Measurements from ENCODE around the gene ABCF2.

GRCh38 chr7:151197932-151198331, 29.1 kb downstream of the ABCF2 start:
- TF ChIP-seq CTCF (conservative IDR thresholded peaks at IDR 0.05; ENCODE audit: low read depth, low read length): no peak
- no peak for TF ChIP-seq EZH2 (IDR thresholded peaks at IDR 0.05; ENCODE audit: low read length, unreplicated experiment)

Data from PC-3 (cell line).